ENCODE results near the gene PTPRG. TPM values are rescaled to one million over a fixed set of nuclear protein-coding genes. Genes with fewer than 3 reads are reported as not detected.
"Not testable (repeated sequence)": the region's sequence is repeated elsewhere in the genome, so short reads cannot be mapped to it uniquely, and the experiment has no call there.

PTPRG gene
- total and polyA plus RNA-seq, 7 donors = 0.69 to 76.3 (median 62.7) TPM

- DNase-seq = no peak
- intact Hi-C loops (cut with DNase I) = no loop called here
- Histone ChIP-seq H3K4me1 (no peaks in the 10 kb centered on the region), H3K4me3 (no peak overlapping the region), H3K9me3 (no peaks in the 10 kb centered on the region), H3K36me3 (no peaks in the 10 kb centered on the region), H3K27me3 (no peaks in the 10 kb centered on the region), H3K27ac (no peak overlapping the region)
- 92% methylated on average over 5 of the region's 5 CpGs for WGBS, 2 donors
- TF ChIP-seq EP300 (IDR thresholded peaks at IDR 0.05) (no peak), POLR2AphosphoS5 (IDR thresholded peaks at IDR 0.05) (no peak), POLR2A (IDR thresholded peaks at IDR 0.05) (no peak), CTCF (IDR thresholded peaks at IDR 0.05) (no peak)
Measured at GRCh38 chr3:61538486-61538885, 22.9 kb upstream of the PTPRG start.

- H3K9me3 ChIP-seq = no peaks in the 10 kb centered on the region
- H3K4me3 ChIP-seq = no peak overlapping the region
- no peak overlapping the region for H3K27ac ChIP-seq
- no peaks in the 10 kb centered on the region for H3K27me3 ChIP-seq
- no peak for DNase-seq
- TF ChIP-seq POLR2A (IDR thresholded peaks at IDR 0.05) (no peak), CTCF (IDR thresholded peaks at IDR 0.05) (no peak), EP300 (IDR thresholded peaks at IDR 0.05) (no peak), POLR2AphosphoS5 (IDR thresholded peaks at IDR 0.05) (no peak)
- 72 to 77% methylated on average over 4 of the region's 4 CpGs for WGBS, 2 donors
- no peaks in the 10 kb centered on the region for H3K4me1 ChIP-seq
- intact Hi-C loops (cut with DNase I) = no loop called here
- no peaks in the 10 kb centered on the region for H3K36me3 ChIP-seq
Measured at GRCh38 chr3:61541694-61542093, 19.7 kb upstream of the PTPRG start.

GRCh38 chr3:61545716-61546115 is 15.7 kb upstream of the PTPRG start:
- 79 to 82% methylated on average over 2 of the region's 2 CpGs for WGBS, 2 donors

GRCh38 chr3:61547625-61548024 is 13.7 kb upstream of the PTPRG start:
- no peak overlapping the region for H3K4me3 ChIP-seq
- intact Hi-C loops (cut with DNase I) = no loop called here
- no peaks in the 10 kb centered on the region for H3K27me3 ChIP-seq
- DNase-seq = no peak
- TF ChIP-seq EP300 (IDR thresholded peaks at IDR 0.05) (no peak), POLR2AphosphoS5 (IDR thresholded peaks at IDR 0.05) (no peak), CTCF (IDR thresholded peaks at IDR 0.05) (no peak), POLR2A (IDR thresholded peaks at IDR 0.05) (no peak)
- H3K36me3 ChIP-seq = no peaks in the 10 kb centered on the region
- no peaks in the 10 kb centered on the region for H3K9me3 ChIP-seq
- H3K27ac ChIP-seq = no peak overlapping the region
- WGBS, 2 donors = 72 to 82% methylated on average over 4 of the region's 4 CpGs
- no peaks in the 10 kb centered on the region for H3K4me1 ChIP-seq

More at GRCh38 chr3:61545716-61546115, 15.7 kb upstream of the PTPRG start:
- H3K36me3 ChIP-seq = no peaks in the 10 kb centered on the region
- DNase-seq = no peak
- no peaks in the 10 kb centered on the region for H3K4me1 ChIP-seq
- TF ChIP-seq EP300 (IDR thresholded peaks at IDR 0.05) = no peak
- TF ChIP-seq CTCF (IDR thresholded peaks at IDR 0.05) = no peak
- TF ChIP-seq POLR2A (IDR thresholded peaks at IDR 0.05) = no peak
- no peak for TF ChIP-seq POLR2AphosphoS5 (IDR thresholded peaks at IDR 0.05)
- intact Hi-C loops (cut with DNase I) = no loop called here
- H3K27me3 ChIP-seq = no peaks in the 10 kb centered on the region
- H3K27ac ChIP-seq = no peak overlapping the region
- no peak overlapping the region for H3K4me3 ChIP-seq
- no peaks in the 10 kb centered on the region for H3K9me3 ChIP-seq

- intact Hi-C loops (cut with DNase I) = loop anchor here (10.0 kb wide), 1 partner anchor 298 kb away; the partner anchor contains the start of gene FHIT
- not testable (repeated sequence) for H3K27ac ChIP-seq, H3K4me1 ChIP-seq, H3K4me3 ChIP-seq, H3K27me3 ChIP-seq, DNase-seq, H3K9me3 ChIP-seq, H3K36me3 ChIP-seq
- 93 to 96% methylated on average over 8 of the region's 8 CpGs for WGBS, 2 donors
Measured at GRCh38 chr3:61552704-61553103, 8.7 kb upstream of the PTPRG start.
